PC-3 (cell line): ENCODE data around the gene RPL36A. TPM values are rescaled to one million over a fixed set of nuclear protein-coding genes. Genes with fewer than 3 reads are reported as not detected.

Experiments used
- ATAC-seq: fragments of 200-7000 bp; cut with Tn5 transposase; 2 replicates; pipeline ENCODE4 v1.9.1; 2020; ENCODE audit warnings: mild to moderate bottlenecking, moderate library complexity
- BruUV-seq: library from RNA; stranded (reverse); fragments of 400-500 nt; replicated peaks from 2 replicates; lab custom pipeline; 2021; lab: Mats Ljungman, UMichigan
- CTCF ChIA-PET: fragments of 300-600 bp; sonication (Branson Sonifier 250); formaldehyde crosslinking; loops from one replicate; lab custom pipeline; 2022; ENCODE audit warnings: antibody characterized with exemption; lab: Charles Lee
- POLR2A ChIA-PET: fragments of 300-600 bp; sonication (Branson Sonifier 250); formaldehyde crosslinking; loops from one replicate; lab custom pipeline; 2022; ENCODE audit warnings: antibody characterized with exemption; ENCODE audit not compliant: unreplicated experiment; lab: Charles Lee
- DNase-seq: peaks from one replicate; pipeline ENCODE4 v3.0.0-alpha.2; 2015
- H2AFZ ChIP-seq: fragments of 300-600 bp; sonication (generic); 2 replicates; pipeline ENCODE4 v1.6.0; 2016; ENCODE audit warnings: antibody characterized with exemption, low read length
- H3F3A ChIP-seq: fragments of 300-600 bp; sonication (generic); one replicate; pipeline ENCODE4 v1.6.0; 2017; ENCODE audit warnings: antibody characterized with exemption, low read length, control low read depth, mild to moderate bottlenecking; ENCODE audit not compliant: unreplicated experiment
- H3K27ac ChIP-seq: fragments of 300-600 bp; sonication (generic); 2 replicates; pipeline ENCODE4 v1.5.1; 2016; ENCODE audit warnings: mild to moderate bottlenecking, low read length
- H3K27me3 ChIP-seq: fragments of 300-600 bp; sonication (generic); 2 replicates; pipeline ENCODE4 v1.6.1; 2016; ENCODE audit warnings: low read length, mixed read lengths
- H3K36me3 ChIP-seq: fragments of 300-600 bp; sonication (generic); 2 replicates; pipeline ENCODE4 v1.6.1; 2016; ENCODE audit warnings: low read depth, mixed run types, low read length, mixed read lengths
- H3K4me1 ChIP-seq: fragments of 300-600 bp; sonication (generic); 2 replicates; pipeline ENCODE4 v1.5.1; 2016; ENCODE audit warnings: low read length; ENCODE audit not compliant: insufficient read depth
- H3K4me2 ChIP-seq: fragments of 300-600 bp; sonication (generic); 2 replicates; pipeline ENCODE4 v1.6.0; 2016; ENCODE audit warnings: low read length
- H3K4me3 ChIP-seq: fragments of 300-600 bp; sonication (generic); 2 replicates; pipeline ENCODE4 v1.5.1; 2016; ENCODE audit warnings: mild to moderate bottlenecking, low read length, mixed read lengths
- H3K79me2 ChIP-seq: fragments of 300-600 bp; sonication (generic); 2 replicates; pipeline ENCODE4 v1.6.1; 2017; ENCODE audit warnings: low read length, mixed read lengths
- H3K9ac ChIP-seq: fragments of 300-600 bp; sonication (generic); 2 replicates; pipeline ENCODE4 v1.6.0; 2016; ENCODE audit warnings: mild to moderate bottlenecking, low read length
- H3K9me2 ChIP-seq: fragments of 300-600 bp; sonication (generic); replicated peaks from 2 replicates; pipeline ENCODE4 v1.6.1; 2016; ENCODE audit warnings: mixed run types, low read length, mixed read lengths
- H3K9me3 ChIP-seq: fragments of 300-600 bp; sonication (generic); 2 replicates; pipeline ENCODE4 v1.6.1; 2016; ENCODE audit warnings: low read length, mixed read lengths
- H4K20me1 ChIP-seq: fragments of 300-600 bp; sonication (generic); 2 replicates; pipeline ENCODE4 v1.6.1; 2016; ENCODE audit warnings: low read length, mixed read lengths
- CTCF ChIP-seq: fragments of 300-600 bp; sonication (generic); conservative IDR thresholded peaks from 2 replicates; pipeline ENCODE4 v1.5.1; 2017; ENCODE audit warnings: antibody characterized with exemption, low read depth, mild to moderate bottlenecking, low read length
- EZH2 ChIP-seq: fragments of 300-600 bp; sonication (generic); IDR thresholded peaks from one replicate; pipeline ENCODE4 v1.6.1; 2017; ENCODE audit warnings: antibody characterized with exemption, mild to moderate bottlenecking, low read length; ENCODE audit not compliant: unreplicated experiment
- EZH2phosphoT487 ChIP-seq: fragments of 300-600 bp; sonication (generic); IDR thresholded peaks from 2 replicates; pipeline ENCODE4 v1.6.1; 2018; ENCODE audit warnings: mild to moderate bottlenecking, antibody characterized with exemption, low read length, borderline replicate concordance
- intact Hi-C: fragments of 100-400 bp; cut with micrococcal nuclease; formaldehyde crosslinking; loops from 2 replicates; pipeline ENCODE4 v1.9.0; 2023
- total RNA-seq: library from RNA; depleted of rRNA; stranded (reverse); fragments of >200 nt; gene quantifications from 2 replicates; pipeline ENCODE4 v1.2.3, GENCODE V29; 2014

RPL36A gene
- total RNA-seq, 1 experiment from 2014 or later, result 914 TPM

- ATAC-seq, result no peak
- BruUV-seq, result no TSS peak
- H4K20me1 ChIP-seq, result no peaks in the 10 kb centered on the region
- ChIA-PET CTCF (no interaction called here), POLR2A (no interaction called here)
- H3K36me3 ChIP-seq, result no peaks in the 10 kb centered on the region
- H3K4me2 ChIP-seq, result no peak overlapping the region
- no peaks in the 10 kb centered on the region for H3K79me2 ChIP-seq
- DNase-seq, result no peak
- no peak overlapping the region for H2AFZ ChIP-seq
- H3K27ac ChIP-seq, result no peak overlapping the region
- no peaks in the 10 kb centered on the region for H3K9me3 ChIP-seq
- no peaks in the 10 kb centered on the region for H3F3A ChIP-seq
- TF ChIP-seq EZH2, result no peak
- TF ChIP-seq EZH2phosphoT487, result no peak
- TF ChIP-seq CTCF, result no peak
- no peaks in the 10 kb centered on the region for H3K4me1 ChIP-seq
- no peak overlapping the region for H3K9ac ChIP-seq
- intact Hi-C loops, result no loop called here
- no peak overlapping the region for H3K4me3 ChIP-seq
- peaks cover 5% of the 10 kb centered on the region; the same call in 1 of the 2 replicates for H3K27me3 ChIP-seq
- H3K9me2 ChIP-seq, result no peaks in the 10 kb centered on the region
Measured at GRCh38 chrX:101368800-101369199, 22.0 kb upstream of the RPL36A start.

GRCh38 chrX:101369687-101370086 is 21.1 kb upstream of the RPL36A start:
- DNase-seq, result no peak
- TF ChIP-seq EZH2 (no peak), EZH2phosphoT487 (no peak), CTCF (no peak)
- no peak overlapping the region for H3K4me2 ChIP-seq
- no peaks in the 10 kb centered on the region for H4K20me1 ChIP-seq
- H3K27ac ChIP-seq, result no peak overlapping the region
- no peaks in the 10 kb centered on the region for H3K79me2 ChIP-seq
- H3F3A ChIP-seq, result no peaks in the 10 kb centered on the region
- no peak overlapping the region for H3K4me3 ChIP-seq
- intact Hi-C loops, result no loop called here
- peaks cover 5% of the 10 kb centered on the region; the same call in 1 of the 2 replicates for H3K27me3 ChIP-seq
- no peaks in the 10 kb centered on the region for H3K36me3 ChIP-seq
- ChIA-PET POLR2A (no interaction called here), CTCF (no interaction called here)
- ATAC-seq, result no peak
- H3K9me3 ChIP-seq, result no peaks in the 10 kb centered on the region
- no peak overlapping the region for H2AFZ ChIP-seq
- H3K9me2 ChIP-seq, result no peaks in the 10 kb centered on the region
- no TSS peak for BruUV-seq
- H3K9ac ChIP-seq, result no peak overlapping the region
- H3K4me1 ChIP-seq, result no peaks in the 10 kb centered on the region

GRCh38 chrX:101370888-101371504 is 19.8 kb upstream of the RPL36A start:
- Histone ChIP-seq H3K27me3 (peaks cover 5% of the 10 kb centered on the region; the same call in 1 of the 2 replicates), H3K36me3 (no peaks in the 10 kb centered on the region), H3K9me3 (no peaks in the 10 kb centered on the region), H2AFZ (no peak overlapping the region), H3K4me1 (no peaks in the 10 kb centered on the region), H3K9me2 (no peaks in the 10 kb centered on the region), H3K79me2 (no peaks in the 10 kb centered on the region), H3F3A (no peaks in the 10 kb centered on the region), H3K4me2 (no peak overlapping the region), H3K4me3 (no peak overlapping the region), H3K27ac (no peak overlapping the region), H4K20me1 (no peaks in the 10 kb centered on the region), H3K9ac (no peak overlapping the region)
- CTCF ChIA-PET, result no interaction called here
- no peak for DNase-seq
- no peak for TF ChIP-seq EZH2
- TF ChIP-seq EZH2phosphoT487, result no peak
- TF ChIP-seq CTCF, result no peak
- POLR2A ChIA-PET, result no interaction called here
- BruUV-seq, result no TSS peak
- intact Hi-C loops, result no loop called here
- ATAC-seq, result no peak
